Stimulated activated CD4-positive, alpha-beta T cell treated with anti-CD3 and anti-CD28 coated beads, Interleukin-2, amount 100 ng/mL, for 4 hours (primary cell): ENCODE results near the gene GRK6.

ENCODE experiments used
- DNase-seq: peaks from one replicate; pipeline ENCODE4 v3.0.0-alpha.2; 2020; ENCODE audit warnings: low read depth

GRK6 gene

GRCh38 chr5:177440990-177441780 lies 14.7 kb downstream of the GRK6 start:
- DNase-seq: no peak

GRCh38 chr5:177442066-177442826 lies 15.8 kb downstream of the GRK6 start:
- no peak for DNase-seq

GRCh38 chr5:177443144-177443983 lies 16.9 kb downstream of the GRK6 start:
- DNase-seq: no peak

GRCh38 chr5:177444106-177445051 lies 17.9 kb downstream of the GRK6 start:
- DNase-seq: no peak

- no peak for DNase-seq
Observed at GRCh38 chr5:177445052-177445916, 18.8 kb downstream of the GRK6 start.

GRCh38 chr5:177445917-177446199 lies 19.4 kb downstream of the GRK6 start:
- DNase-seq: no peak

- DNase-seq: peak; percentile 66
Observed at GRCh38 chr5:177446200-177447065, 20.0 kb downstream of the GRK6 start, which contains the start of gene PRR7. Gene PRR7, plus strand, starts transcription at chr5:177446814. Its CDS starts 8,254 bp downstream, at chr5:177455068.

- DNase-seq: peak; percentile 59
Observed at GRCh38 chr5:177447066-177447610, 20.7 kb downstream of the GRK6 start.

GRCh38 chr5:177447611-177448243 lies 21.3 kb downstream of the GRK6 start:
- no peak for DNase-seq

- DNase-seq: no peak
Observed at GRCh38 chr5:177448244-177448950, 21.9 kb downstream of the GRK6 start.

- no peak for DNase-seq
Observed at GRCh38 chr5:177449140-177450061, 22.9 kb downstream of the GRK6 start.

GRCh38 chr5:177450667-177451424 lies 24.4 kb downstream of the GRK6 start:
- DNase-seq: no peak

- DNase-seq: no peak
Observed at GRCh38 chr5:177452688-177453638, 26.5 kb downstream of the GRK6 start.

GRCh38 chr5:177453852-177454396 lies 27.4 kb downstream of the GRK6 start:
- no peak for DNase-seq
